Lower leg skin (tissue), 3 donors: Measurements from ENCODE around the gene RACGAP1.

Source experiments
- POLR2A ChIP-seq, 2 donors: fragments of 450-650 bp; IDR thresholded peaks; one replicate each; pipeline ENCODE4 v1.6.1; 2016 to 2017; ENCODE audit warnings: antibody characterized with exemption in 2 of 2, mild to moderate bottlenecking in 1 of 2, moderate library complexity in 1 of 2
- TF ChIP-seq, protein P1 (sequence below), 3 donors: fragments of 450-650 bp; IDR thresholded peaks; one replicate each; pipeline ENCODE4 v1.5.1; 2016; ENCODE audit warnings: antibody characterized with exemption in 3 of 3, mild to moderate bottlenecking in 3 of 3, moderate library complexity in 2 of 3

- TF ChIP-seq, protein P1, sequence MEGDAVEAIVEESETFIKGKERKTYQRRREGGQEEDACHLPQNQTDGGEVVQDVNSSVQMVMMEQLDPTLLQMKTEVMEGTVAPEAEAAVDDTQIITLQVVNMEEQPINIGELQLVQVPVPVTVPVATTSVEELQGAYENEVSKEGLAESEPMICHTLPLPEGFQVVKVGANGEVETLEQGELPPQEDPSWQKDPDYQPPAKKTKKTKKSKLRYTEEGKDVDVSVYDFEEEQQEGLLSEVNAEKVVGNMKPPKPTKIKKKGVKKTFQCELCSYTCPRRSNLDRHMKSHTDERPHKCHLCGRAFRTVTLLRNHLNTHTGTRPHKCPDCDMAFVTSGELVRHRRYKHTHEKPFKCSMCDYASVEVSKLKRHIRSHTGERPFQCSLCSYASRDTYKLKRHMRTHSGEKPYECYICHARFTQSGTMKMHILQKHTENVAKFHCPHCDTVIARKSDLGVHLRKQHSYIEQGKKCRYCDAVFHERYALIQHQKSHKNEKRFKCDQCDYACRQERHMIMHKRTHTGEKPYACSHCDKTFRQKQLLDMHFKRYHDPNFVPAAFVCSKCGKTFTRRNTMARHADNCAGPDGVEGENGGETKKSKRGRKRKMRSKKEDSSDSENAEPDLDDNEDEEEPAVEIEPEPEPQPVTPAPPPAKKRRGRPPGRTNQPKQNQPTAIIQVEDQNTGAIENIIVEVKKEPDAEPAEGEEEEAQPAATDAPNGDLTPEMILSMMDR (IDR thresholded peaks at IDR 0.05) = no peak
- no peak for TF ChIP-seq POLR2A (IDR thresholded peaks at IDR 0.05)
Measured at GRCh38 chr12:49959685-49960473, 65.4 kb downstream of the RACGAP1 start.
